SJCRH30 (cell line): ENCODE measurements around the gene CCDC88C. TPM values are rescaled to one million over a fixed set of nuclear protein-coding genes. Genes with fewer than 3 reads are reported as not detected.

Experiments
- DNase-seq, 2 experiments: peaks; one replicate each; pipeline ENCODE4 v3.0.0-alpha.2; 2015 to 2020
- H3K27ac ChIP-seq: fragments of 250-450 bp; sonication (Bioruptor Pico); 2 replicates; pipeline ENCODE4 v1.5.1; 2020; ENCODE audit warnings: mild to moderate bottlenecking, moderate library complexity
- H3K27me3 ChIP-seq: fragments of 250-450 bp; sonication (Bioruptor Pico); 2 replicates; pipeline ENCODE4 v1.5.1; 2020; ENCODE audit warnings: mild to moderate bottlenecking, moderate library complexity
- H3K36me3 ChIP-seq: fragments of 250-450 bp; sonication (Bioruptor Pico); 2 replicates; pipeline ENCODE4 v1.5.1; 2020; ENCODE audit warnings: mild to moderate bottlenecking, moderate library complexity
- H3K4me1 ChIP-seq: fragments of 250-450 bp; sonication (Bioruptor Pico); 2 replicates; pipeline ENCODE4 v1.5.1; 2020; ENCODE audit warnings: mild to moderate bottlenecking, moderate library complexity
- H3K4me3 ChIP-seq: fragments of 250-450 bp; sonication (Bioruptor Pico); 2 replicates; pipeline ENCODE4 v1.5.1; 2020; ENCODE audit warnings: mild to moderate bottlenecking, moderate library complexity
- H3K9me3 ChIP-seq: fragments of 250-450 bp; sonication (Bioruptor Pico); replicated peaks from 2 replicates; pipeline ENCODE4 v1.5.1; 2020; ENCODE audit warnings: mild to moderate bottlenecking, moderate library complexity
- total RNA-seq: library from RNA; depleted of rRNA; stranded (reverse); fragments of >200 nt; shearing (Covaris generic); gene quantifications from 2 replicates; pipeline ENCODE4 v1.2.3, GENCODE V29; 2014

Gene CCDC88C
- total RNA-seq, 1 experiment from 2014 or later = 8.9 TPM

GRCh38 chr14:91263329-91263728 is 154.3 kb downstream of the CCDC88C start:
- H3K4me1 ChIP-seq = peaks cover 2% of the 10 kb centered on the region; the same call in 1 of the 2 replicates

GRCh38 chr14:91261986-91262549 is 155.6 kb downstream of the CCDC88C start:
- H3K27me3 ChIP-seq = no peaks in the 10 kb centered on the region
- peaks cover 9% of the 10 kb centered on the region for H3K4me1 ChIP-seq
- H3K27ac ChIP-seq = no peak overlapping the region
- H3K9me3 ChIP-seq = no peaks in the 10 kb centered on the region
- no peaks in the 10 kb centered on the region for H3K36me3 ChIP-seq
- H3K4me3 ChIP-seq = no peak overlapping the region
- DNase-seq = no peak

More at GRCh38 chr14:91263329-91263728, 154.3 kb downstream of the CCDC88C start:
- Histone ChIP-seq H3K9me3 (no peaks in the 10 kb centered on the region), H3K36me3 (no peaks in the 10 kb centered on the region), H3K27me3 (no peaks in the 10 kb centered on the region), H3K27ac (no peak overlapping the region), H3K4me3 (no peak overlapping the region)
- no peak for DNase-seq

GRCh38 chr14:91261115-91261514 is 156.5 kb downstream of the CCDC88C start:
- H3K9me3 ChIP-seq = no peaks in the 10 kb centered on the region
- no peak for DNase-seq
- H3K27me3 ChIP-seq = no peaks in the 10 kb centered on the region
- H3K36me3 ChIP-seq = no peaks in the 10 kb centered on the region
- peaks cover 15% of the 10 kb centered on the region for H3K4me1 ChIP-seq
- no peak overlapping the region for H3K27ac ChIP-seq
- no peak overlapping the region for H3K4me3 ChIP-seq

- H3K4me3 ChIP-seq = no peak overlapping the region
- no peaks in the 10 kb centered on the region for H3K9me3 ChIP-seq
- no peak for DNase-seq
- no peaks in the 10 kb centered on the region for H3K36me3 ChIP-seq
- H3K27ac ChIP-seq = peak overlapping the region; percentile 78
- peaks cover 15% of the 10 kb centered on the region for H3K4me1 ChIP-seq
- no peaks in the 10 kb centered on the region for H3K27me3 ChIP-seq
Observed at GRCh38 chr14:91258876-91259275, 158.7 kb downstream of the CCDC88C start.

GRCh38 chr14:91258011-91258618 is 159.5 kb downstream of the CCDC88C start:
- H3K4me3 ChIP-seq = peak overlapping the region; percentile 16
- DNase-seq = peak; percentile 80 to 85
- H3K4me1 ChIP-seq = peaks cover 15% of the 10 kb centered on the region
- H3K27me3 ChIP-seq = no peaks in the 10 kb centered on the region
- peak overlapping the region; percentile 78 for H3K27ac ChIP-seq
- H3K36me3 ChIP-seq = no peaks in the 10 kb centered on the region
- no peaks in the 10 kb centered on the region for H3K9me3 ChIP-seq

- Histone ChIP-seq H3K4me3 (peak overlapping the region; percentile 16), H3K36me3 (no peaks in the 10 kb centered on the region), H3K9me3 (no peaks in the 10 kb centered on the region), H3K27ac (peak overlapping the region; percentile 78), H3K27me3 (no peaks in the 10 kb centered on the region), H3K4me1 (peaks cover 15% of the 10 kb centered on the region)
- DNase-seq = peak; percentile 35 to 56
Observed at GRCh38 chr14:91257328-91258010, 160.2 kb downstream of the CCDC88C start.

GRCh38 chr14:91256661-91257060 is 161.0 kb downstream of the CCDC88C start:
- H3K27ac ChIP-seq = peak overlapping the region; percentile 78
- H3K4me1 ChIP-seq = peaks cover 15% of the 10 kb centered on the region

GRCh38 chr14:91255026-91255695 is 162.5 kb downstream of the CCDC88C start:
- no peak overlapping the region for H3K27ac ChIP-seq
- peaks cover 24% of the 10 kb centered on the region for H3K4me1 ChIP-seq
- H3K9me3 ChIP-seq = no peaks in the 10 kb centered on the region

More at GRCh38 chr14:91256661-91257060, 161.0 kb downstream of the CCDC88C start:
- Histone ChIP-seq H3K4me3 (no peak overlapping the region), H3K9me3 (no peaks in the 10 kb centered on the region), H3K36me3 (no peaks in the 10 kb centered on the region), H3K27me3 (no peaks in the 10 kb centered on the region)
- no peak for DNase-seq

GRCh38 chr14:91254461-91254860 is 163.2 kb downstream of the CCDC88C start:
- H3K36me3 ChIP-seq = no peaks in the 10 kb centered on the region
- DNase-seq = no peak
- H3K4me1 ChIP-seq = peaks cover 31% of the 10 kb centered on the region
- H3K27me3 ChIP-seq = no peaks in the 10 kb centered on the region
- no peak overlapping the region for H3K27ac ChIP-seq
- H3K4me3 ChIP-seq = no peak overlapping the region
- no peaks in the 10 kb centered on the region for H3K9me3 ChIP-seq

More at GRCh38 chr14:91255026-91255695, 162.5 kb downstream of the CCDC88C start:
- no peak for DNase-seq
- Histone ChIP-seq H3K36me3 (no peaks in the 10 kb centered on the region), H3K4me3 (no peak overlapping the region), H3K27me3 (no peaks in the 10 kb centered on the region)

- H3K4me1 ChIP-seq = peaks cover 34% of the 10 kb centered on the region
- no peak for DNase-seq
- no peaks in the 10 kb centered on the region for H3K36me3 ChIP-seq
- no peak overlapping the region for H3K27ac ChIP-seq
- no peaks in the 10 kb centered on the region for H3K9me3 ChIP-seq
- H3K27me3 ChIP-seq = no peaks in the 10 kb centered on the region
- peak overlapping the region; percentile 62 for H3K4me3 ChIP-seq
Observed at GRCh38 chr14:91253795-91254323, 163.8 kb downstream of the CCDC88C start.

- peak overlapping the region; percentile 62 for H3K4me3 ChIP-seq
- H3K4me1 ChIP-seq = peaks cover 34% of the 10 kb centered on the region
- no peaks in the 10 kb centered on the region for H3K9me3 ChIP-seq
- DNase-seq = peak; percentile 22 to 41
- H3K27me3 ChIP-seq = no peaks in the 10 kb centered on the region
- no peak overlapping the region for H3K27ac ChIP-seq
- H3K36me3 ChIP-seq = no peaks in the 10 kb centered on the region
Observed at GRCh38 chr14:91252871-91253794, 164.5 kb downstream of the CCDC88C start.

GRCh38 chr14:91250912-91251311 is 166.7 kb downstream of the CCDC88C start:
- Histone ChIP-seq H3K27ac (no peak overlapping the region), H3K36me3 (no peaks in the 10 kb centered on the region), H3K27me3 (no peaks in the 10 kb centered on the region), H3K4me1 (peaks cover 18% of the 10 kb centered on the region), H3K9me3 (no peaks in the 10 kb centered on the region), H3K4me3 (no peak overlapping the region)
- no peak for DNase-seq

GRCh38 chr14:91249841-91250616 is 167.6 kb downstream of the CCDC88C start:
- peaks cover 18% of the 10 kb centered on the region for H3K4me1 ChIP-seq

More at GRCh38 chr14:91249841-91250616, 167.6 kb downstream of the CCDC88C start:
- no peaks in the 10 kb centered on the region for H3K27me3 ChIP-seq
- H3K9me3 ChIP-seq = no peaks in the 10 kb centered on the region
- peak; percentile 49 to 70 for DNase-seq
- H3K36me3 ChIP-seq = no peaks in the 10 kb centered on the region
- no peak overlapping the region; the same call in 1 of the 2 replicates for H3K27ac ChIP-seq
- H3K4me3 ChIP-seq = no peak overlapping the region
